ENCODE data around the gene GREB1. TPM values are rescaled to one million over a fixed set of nuclear protein-coding genes. Genes with fewer than 3 reads are reported as not detected.

GREB1 gene
- total RNA-seq, 1 experiment from 2014 or later: 0.12 TPM

GRCh38 chr2:11582612-11582861 lies 48.7 kb downstream of the GREB1 start:
- Histone ChIP-seq H3K27ac (peak overlapping the region; percentile 48; the same call in 1 of the 2 replicates), H3K36me3 (no peaks in the 10 kb centered on the region), H3K4me3 (peak overlapping the region; percentile 15), H3K9me3 (replicated peaks) (no peaks in the 10 kb centered on the region), H3K4me1 (peaks cover 15% of the 10 kb centered on the region), H3K27me3 (no peaks in the 10 kb centered on the region)
- no peak for DNase-seq

GRCh38 chr2:11582862-11583752 lies 49.3 kb downstream of the GREB1 start:
- peak; percentile 92 to 95 for DNase-seq
- H3K4me1 ChIP-seq: peaks cover 15% of the 10 kb centered on the region
- no peaks in the 10 kb centered on the region for H3K9me3 ChIP-seq (replicated peaks)
- no peaks in the 10 kb centered on the region for H3K36me3 ChIP-seq
- H3K27me3 ChIP-seq: no peaks in the 10 kb centered on the region
- H3K4me3 ChIP-seq: peak overlapping the region; percentile 15
- H3K27ac ChIP-seq: peak overlapping the region; percentile 48

- no peak overlapping the region for H3K4me3 ChIP-seq
- H3K27me3 ChIP-seq: no peaks in the 10 kb centered on the region
- peak overlapping the region; percentile 48; the same call in 1 of the 2 replicates for H3K27ac ChIP-seq
- H3K36me3 ChIP-seq: no peaks in the 10 kb centered on the region
- DNase-seq: peak; percentile 86 to 93
- H3K9me3 ChIP-seq (replicated peaks): no peaks in the 10 kb centered on the region
- H3K4me1 ChIP-seq: peaks cover 15% of the 10 kb centered on the region
These were observed 50.1 kb downstream of the GREB1 start for GRCh38 chr2:11583840-11584524.

- DNase-seq: no peak
- peaks cover 15% of the 10 kb centered on the region for H3K4me1 ChIP-seq
- no peaks in the 10 kb centered on the region for H3K9me3 ChIP-seq (replicated peaks)
- no peak overlapping the region for H3K27ac ChIP-seq
- no peak overlapping the region for H3K4me3 ChIP-seq
- H3K27me3 ChIP-seq: no peaks in the 10 kb centered on the region
- no peaks in the 10 kb centered on the region for H3K36me3 ChIP-seq
These were observed 50.7 kb downstream of the GREB1 start for GRCh38 chr2:11584525-11585056.

GRCh38 chr2:11585071-11585470 lies 51.2 kb downstream of the GREB1 start:
- no peaks in the 10 kb centered on the region for H3K36me3 ChIP-seq
- no peak overlapping the region for H3K4me3 ChIP-seq
- no peaks in the 10 kb centered on the region for H3K27me3 ChIP-seq
- H3K4me1 ChIP-seq: peaks cover 15% of the 10 kb centered on the region
- no peak overlapping the region for H3K27ac ChIP-seq
- DNase-seq: no peak
- no peaks in the 10 kb centered on the region for H3K9me3 ChIP-seq (replicated peaks)

GRCh38 chr2:11588228-11589110 lies 54.6 kb downstream of the GREB1 start:
- H3K9me3 ChIP-seq (replicated peaks): no peaks in the 10 kb centered on the region
- DNase-seq: no peak
- peaks cover 14% of the 10 kb centered on the region for H3K4me1 ChIP-seq
- 0 out of 2 replicates have a peak, but pooled peaks cover under 1% of the 10 kb centered on the region for H3K27me3 ChIP-seq
- H3K4me3 ChIP-seq: no peak overlapping the region
- H3K36me3 ChIP-seq: no peaks in the 10 kb centered on the region
- H3K27ac ChIP-seq: no peak overlapping the region

GRCh38 chr2:11589316-11589940 lies 55.6 kb downstream of the GREB1 start:
- Histone ChIP-seq H3K27ac (no peak overlapping the region), H3K4me3 (no peak overlapping the region), H3K27me3 (0 out of 2 replicates have a peak, but pooled peaks cover 7% of the 10 kb centered on the region), H3K36me3 (no peaks in the 10 kb centered on the region), H3K9me3 (replicated peaks) (no peaks in the 10 kb centered on the region), H3K4me1 (peaks cover 14% of the 10 kb centered on the region; the same call in 1 of the 2 replicates)
- DNase-seq: no peak

GRCh38 chr2:11590193-11590592 lies 56.3 kb downstream of the GREB1 start:
- H3K36me3 ChIP-seq: no peaks in the 10 kb centered on the region
- H3K4me1 ChIP-seq: peaks cover 14% of the 10 kb centered on the region; the same call in 1 of the 2 replicates
- no peak overlapping the region for H3K4me3 ChIP-seq
- no peak for DNase-seq
- H3K27ac ChIP-seq: no peak overlapping the region
- H3K9me3 ChIP-seq (replicated peaks): no peaks in the 10 kb centered on the region
- 0 out of 2 replicates have a peak, but pooled peaks cover 7% of the 10 kb centered on the region for H3K27me3 ChIP-seq

GRCh38 chr2:11591091-11591490 lies 57.2 kb downstream of the GREB1 start:
- no peaks in the 10 kb centered on the region for H3K36me3 ChIP-seq
- 0 out of 2 replicates have a peak, but pooled peaks cover 7% of the 10 kb centered on the region for H3K27me3 ChIP-seq
- H3K4me3 ChIP-seq: no peak overlapping the region
- no peak overlapping the region for H3K27ac ChIP-seq
- H3K4me1 ChIP-seq: peaks cover 14% of the 10 kb centered on the region; the same call in 1 of the 2 replicates
- H3K9me3 ChIP-seq (replicated peaks): no peaks in the 10 kb centered on the region
- no peak for DNase-seq

- Histone ChIP-seq H3K27me3 (0 out of 2 replicates have a peak, but pooled peaks cover 7% of the 10 kb centered on the region), H3K36me3 (no peaks in the 10 kb centered on the region), H3K9me3 (replicated peaks) (no peaks in the 10 kb centered on the region), H3K4me3 (no peak overlapping the region), H3K4me1 (peaks cover 19% of the 10 kb centered on the region; the same call in 1 of the 2 replicates), H3K27ac (no peak overlapping the region; the same call in 1 of the 2 replicates)
- peak; percentile 79 to 84 for DNase-seq
These were observed 59.1 kb downstream of the GREB1 start for GRCh38 chr2:11592671-11593574.

- Histone ChIP-seq H3K9me3 (replicated peaks) (no peaks in the 10 kb centered on the region), H3K27me3 (0 out of 2 replicates have a peak, but pooled peaks cover 7% of the 10 kb centered on the region), H3K27ac (no peak overlapping the region), H3K36me3 (no peaks in the 10 kb centered on the region), H3K4me1 (peaks cover 31% of the 10 kb centered on the region), H3K4me3 (no peak overlapping the region)
- no peak for DNase-seq
These were observed 63.0 kb downstream of the GREB1 start for GRCh38 chr2:11596801-11597200.

- Histone ChIP-seq H3K4me1 (peaks cover 28% of the 10 kb centered on the region), H3K36me3 (no peaks in the 10 kb centered on the region), H3K9me3 (replicated peaks) (no peaks in the 10 kb centered on the region), H3K27me3 (0 out of 2 replicates have a peak, but pooled peaks cover 7% of the 10 kb centered on the region), H3K27ac (no peak overlapping the region), H3K4me3 (no peak overlapping the region)
- DNase-seq: no peak
These were observed 63.8 kb downstream of the GREB1 start for GRCh38 chr2:11597538-11598225.
